ENCODE results near the gene CORO1C.
"Not testable (repeated sequence)": the region's sequence is repeated elsewhere in the genome, so short reads cannot be mapped to it uniquely, and the experiment has no call there.

The CORO1C gene

DNA sequence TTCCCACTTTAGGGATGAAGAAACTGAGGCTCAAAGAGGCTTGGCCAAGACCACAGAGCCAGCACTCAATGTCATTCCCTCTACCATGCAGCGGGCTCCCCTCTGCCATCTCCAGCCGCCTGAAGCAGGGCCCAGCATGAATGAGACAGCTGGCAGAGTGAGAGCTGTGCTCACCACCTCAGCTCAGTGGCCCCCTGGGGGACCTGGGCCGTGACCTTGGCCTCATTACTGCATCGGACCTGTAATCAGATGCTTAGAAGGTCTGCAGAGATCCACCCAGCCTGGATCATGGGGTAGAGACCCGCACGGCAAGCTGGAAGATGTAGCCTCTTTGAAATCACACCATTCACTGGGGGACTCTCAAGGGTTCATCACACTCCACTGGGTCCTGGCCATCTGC is 22.7 kb upstream of the CORO1C start:
- no peak overlapping the region for H3K4me3 ChIP-seq (ENCODE audit: low read depth, low read length)
- TF ChIP-seq, protein P1, sequence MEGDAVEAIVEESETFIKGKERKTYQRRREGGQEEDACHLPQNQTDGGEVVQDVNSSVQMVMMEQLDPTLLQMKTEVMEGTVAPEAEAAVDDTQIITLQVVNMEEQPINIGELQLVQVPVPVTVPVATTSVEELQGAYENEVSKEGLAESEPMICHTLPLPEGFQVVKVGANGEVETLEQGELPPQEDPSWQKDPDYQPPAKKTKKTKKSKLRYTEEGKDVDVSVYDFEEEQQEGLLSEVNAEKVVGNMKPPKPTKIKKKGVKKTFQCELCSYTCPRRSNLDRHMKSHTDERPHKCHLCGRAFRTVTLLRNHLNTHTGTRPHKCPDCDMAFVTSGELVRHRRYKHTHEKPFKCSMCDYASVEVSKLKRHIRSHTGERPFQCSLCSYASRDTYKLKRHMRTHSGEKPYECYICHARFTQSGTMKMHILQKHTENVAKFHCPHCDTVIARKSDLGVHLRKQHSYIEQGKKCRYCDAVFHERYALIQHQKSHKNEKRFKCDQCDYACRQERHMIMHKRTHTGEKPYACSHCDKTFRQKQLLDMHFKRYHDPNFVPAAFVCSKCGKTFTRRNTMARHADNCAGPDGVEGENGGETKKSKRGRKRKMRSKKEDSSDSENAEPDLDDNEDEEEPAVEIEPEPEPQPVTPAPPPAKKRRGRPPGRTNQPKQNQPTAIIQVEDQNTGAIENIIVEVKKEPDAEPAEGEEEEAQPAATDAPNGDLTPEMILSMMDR (IDR thresholded peaks at IDR 0.05; ENCODE audit: insufficient read depth, low read depth, low read length, missing control alignments), result no peak
- no peak for DNase-seq (ENCODE audit: low read depth)

DNA sequence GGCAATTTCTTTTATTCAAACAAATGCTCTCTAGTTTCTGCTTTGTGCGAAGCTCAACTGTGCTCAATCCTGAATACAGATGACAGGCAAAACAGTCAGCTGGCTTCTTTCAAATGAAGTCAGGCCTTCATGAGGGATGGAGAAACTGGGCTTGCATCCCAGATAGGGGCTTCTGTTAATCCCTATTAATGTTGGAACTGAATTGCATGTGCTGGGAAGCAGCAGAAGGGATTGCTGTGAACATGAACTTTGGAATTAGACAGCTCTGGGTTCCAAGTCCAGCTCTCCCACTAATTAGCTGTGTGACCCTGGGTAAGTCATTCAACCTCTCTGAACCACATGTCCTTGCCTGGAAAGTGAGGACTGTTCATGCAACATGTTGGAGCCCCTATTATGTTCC is 21.1 kb upstream of the CORO1C start:
- DNase-seq (ENCODE audit: low read depth), result no peak
- TF ChIP-seq, protein P1 (IDR thresholded peaks at IDR 0.05; ENCODE audit: insufficient read depth, low read depth, low read length, missing control alignments), result no peak
- no peak overlapping the region for H3K4me3 ChIP-seq (ENCODE audit: low read depth, low read length)

DNA sequence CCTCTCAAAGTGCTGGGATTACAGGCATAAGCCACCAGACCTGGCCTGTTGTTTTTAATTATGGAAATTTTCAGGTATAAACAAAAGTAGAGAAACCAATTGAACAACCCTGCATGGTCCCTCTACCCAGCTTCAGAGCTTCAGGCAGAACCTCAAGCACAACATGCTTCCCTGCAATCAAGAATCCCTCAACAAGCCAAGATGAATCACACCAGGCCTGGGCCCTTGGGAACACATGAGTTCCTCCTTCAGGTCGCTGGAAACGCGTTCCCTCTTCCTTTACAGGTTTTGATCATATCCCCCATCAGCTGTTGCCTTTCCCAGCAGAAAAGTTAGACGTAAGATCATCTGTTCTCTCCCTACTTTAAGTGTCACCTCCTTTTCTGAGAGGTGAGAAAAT is 20.5 kb upstream of the CORO1C start:
- TF ChIP-seq, protein P1 (IDR thresholded peaks at IDR 0.05; ENCODE audit: insufficient read depth, low read depth, low read length, missing control alignments), result no peak
- no peak for DNase-seq (ENCODE audit: low read depth)
- no peak overlapping the region for H3K4me3 ChIP-seq (ENCODE audit: low read depth, low read length)

DNA sequence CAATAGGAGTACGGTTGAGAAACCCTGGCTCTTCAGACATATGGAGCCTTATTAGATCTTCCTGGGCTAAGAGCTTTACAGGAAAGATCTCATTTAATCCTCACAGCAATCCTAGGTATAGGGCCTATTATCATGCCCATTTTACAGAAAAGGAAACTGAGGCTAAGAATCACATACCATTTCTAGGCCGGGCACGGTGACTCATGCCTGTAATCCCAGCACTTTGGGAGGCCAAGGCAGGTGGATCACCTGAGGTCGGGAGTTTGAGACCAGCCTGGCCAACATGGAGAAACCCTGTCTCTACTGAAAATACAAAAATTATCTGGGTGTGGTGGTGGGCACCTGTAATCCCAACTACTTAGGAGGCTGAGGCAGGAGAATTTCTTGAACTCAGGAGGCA is 19.7 kb upstream of the CORO1C start:
- not testable (repeated sequence) for DNase-seq (ENCODE audit: low read depth); H3K4me3 ChIP-seq (ENCODE audit: low read depth, low read length)

DNA sequence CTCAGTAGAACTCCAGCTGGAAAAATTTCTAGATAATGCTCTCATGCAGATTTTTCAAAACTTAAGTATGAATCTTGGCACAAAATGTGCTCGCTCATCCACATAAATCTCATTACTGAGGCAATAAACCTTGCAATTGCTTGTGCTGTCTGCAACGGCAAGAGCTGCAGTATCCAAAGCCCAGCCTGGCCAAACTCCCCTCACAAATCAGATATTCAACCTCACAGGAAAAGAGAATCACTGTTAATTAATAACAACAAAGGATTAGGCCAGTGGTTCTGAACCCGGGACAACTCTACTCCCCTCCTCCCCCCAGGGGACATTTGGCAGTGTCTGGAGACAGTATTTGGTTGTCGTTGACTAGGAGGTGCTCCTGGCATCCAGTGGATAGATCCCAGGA is 19.2 kb upstream of the CORO1C start:
- no peak overlapping the region for H3K4me3 ChIP-seq (ENCODE audit: low read depth, low read length)
- TF ChIP-seq, protein P1 (IDR thresholded peaks at IDR 0.05; ENCODE audit: insufficient read depth, low read depth, low read length, missing control alignments), result no peak
- DNase-seq (ENCODE audit: low read depth), result no peak

DNA sequence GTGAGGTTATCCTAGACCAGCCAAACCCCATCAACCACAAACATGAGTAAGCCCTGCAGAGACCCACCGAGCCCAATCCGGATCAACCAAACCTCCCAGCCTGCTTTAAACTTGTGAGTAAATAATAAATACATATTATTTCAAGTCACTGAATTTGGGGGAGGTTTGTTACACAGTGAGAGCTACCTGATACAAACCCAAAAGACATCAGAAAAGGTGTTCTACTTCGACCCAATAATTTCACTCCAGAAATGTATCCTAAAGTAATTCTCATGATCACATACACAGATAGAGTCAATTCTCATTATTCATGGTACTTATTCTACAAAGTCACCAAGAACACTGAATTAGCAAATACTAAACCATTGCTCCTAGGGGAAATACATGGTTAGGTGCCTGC is 16.2 kb upstream of the CORO1C start:
- H3K4me3 ChIP-seq (ENCODE audit: low read depth, low read length), result no peak overlapping the region
- DNase-seq (ENCODE audit: low read depth), result no peak
- TF ChIP-seq, protein P1 (IDR thresholded peaks at IDR 0.05; ENCODE audit: insufficient read depth, low read depth, low read length, missing control alignments), result no peak

DNA sequence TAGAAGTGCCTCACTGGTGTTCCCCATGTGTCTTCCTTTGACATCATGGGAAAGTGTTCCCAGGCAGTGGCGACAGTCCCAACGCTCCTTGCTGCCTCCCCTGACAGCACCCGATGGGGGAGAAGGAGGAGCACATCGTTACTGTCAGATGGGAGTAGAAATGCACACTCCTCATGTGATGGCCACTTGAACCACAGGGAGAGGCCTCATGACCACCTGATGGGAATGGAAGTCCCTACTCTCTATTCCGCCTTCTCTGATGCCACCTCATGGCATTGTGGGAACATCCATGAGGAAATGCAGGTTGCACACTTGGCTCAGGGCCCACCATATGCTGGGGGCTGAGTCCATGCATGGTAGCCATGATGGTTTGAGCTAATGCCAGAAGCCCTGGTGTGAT is 14.3 kb upstream of the CORO1C start:
- TF ChIP-seq, protein P1 (IDR thresholded peaks at IDR 0.05; ENCODE audit: insufficient read depth, low read depth, low read length, missing control alignments), result no peak
- no peak for DNase-seq (ENCODE audit: low read depth)
- H3K4me3 ChIP-seq (ENCODE audit: low read depth, low read length), result no peak overlapping the region

All from GM12865 (cell line).